ENCODE measurements around the gene KRTAP22-1.

The KRTAP22-1 gene

GRCh38 chr21:30628109-30628508 lies 27.2 kb downstream of the KRTAP22-1 start:
- DNase-seq, result no peak

- DNase-seq, result no peak
Observed at GRCh38 chr21:30629200-30629599, 28.3 kb downstream of the KRTAP22-1 start.

- DNase-seq, result no peak
Observed at GRCh38 chr21:30634906-30635305, 34.0 kb downstream of the KRTAP22-1 start, which contains the start of gene KRTAP20-2. TSS of gene KRTAP20-2 (plus strand) at chr21:30635206. CDS start at chr21:30635264, 58 bp downstream.

- DNase-seq, result no peak
Observed at GRCh38 chr21:30638686-30639085, 37.8 kb downstream of the KRTAP22-1 start.

GRCh38 chr21:30642564-30642963 lies 41.7 kb downstream of the KRTAP22-1 start, which contains the start of gene KRTAP20-3:
TSS of gene KRTAP20-3 (plus strand) at chr21:30642864.
- no peak for DNase-seq

- no peak for DNase-seq
Observed at GRCh38 chr21:30646904-30647414, 46.1 kb downstream of the KRTAP22-1 start.
